ENCODE results near the gene ARID5B. TPM values are rescaled to one million over a fixed set of nuclear protein-coding genes. Genes with fewer than 3 reads are reported as not detected.

ARID5B gene
- total and polyA plus RNA-seq, 2 donors (not counting 3 experiments of a cell fraction or from before 2014, with no cell fraction given), result 5.6 to 8.9 TPM

GRCh38 chr10:62056219-62056618 lies 154.7 kb downstream of the ARID5B start:
- ChIA-PET POLR2A (interaction anchor here (0.6 kb wide), 1 partner anchor 1095 kb away, joined by 3 read pairs; no protein-coding TSS in a partner anchor), CTCF (interaction anchor here (1.2 kb wide), 2 partner anchors 10 to 17 kb away, joined by 4 to 5 read pairs; no protein-coding TSS in a partner anchor)
- Histone ChIP-seq H3K27me3 (ENCODE audit: control insufficient read depth in 2 of 2, insufficient read depth in 2 of 2, low read length in 2 of 2) (no peaks in the 10 kb centered on the region), H2AFZ (ENCODE audit: low read depth, low read length) (no peak overlapping the region), H3K9me1 (replicated peaks; ENCODE audit: control insufficient read depth, extremely low read depth, insufficient read depth, low read length) (no peaks in the 10 kb centered on the region), H3K4me2 (ENCODE audit: insufficient read depth, low read length) (no peak overlapping the region), H3K9ac (replicated peaks; ENCODE audit: extremely low read depth, insufficient read depth, low read length) (no peak overlapping the region), H3K27ac (ENCODE audit: insufficient read depth, low read depth, low read length) (no peak overlapping the region), H3K4me3 (replicated peaks in 1 of 3; ENCODE audit: insufficient read depth in 1 of 3, low read depth in 1 of 3, low read length in 3 of 3) (no peak overlapping the region), H3K36me3 (ENCODE audit: control insufficient read depth in 2 of 2, extremely low read depth in 1 of 2, insufficient read depth in 2 of 2, low read length in 2 of 2) (peaks cover 4 to 10% of the 10 kb centered on the region in 2 experiments), H3K9me3 (replicated peaks; ENCODE audit: control insufficient read depth, insufficient read depth, low read length) (no peaks in the 10 kb centered on the region), H4K20me1 (replicated peaks; ENCODE audit: control insufficient read depth, extremely low read depth, insufficient read depth, low read length) (no peaks in the 10 kb centered on the region), H3K4me1 (ENCODE audit: control insufficient read depth, extremely low read depth, insufficient read depth, low read length) (peaks cover 12% of the 10 kb centered on the region), H3K79me2 (ENCODE audit: control insufficient read depth, insufficient read depth, low read length) (no peaks in the 10 kb centered on the region)
- BruUV-seq (replicated peaks), result no TSS peak
- intact Hi-C loops (cut with micrococcal nuclease), result no loop called here
- no peak for TF ChIP-seq MAX (IDR thresholded peaks at IDR 0.05; ENCODE audit: insufficient read depth, insufficient read length)
- no peak for TF ChIP-seq JUN (IDR thresholded peaks at IDR 0.05; ENCODE audit: borderline replicate concordance, insufficient read depth, insufficient read length, low read depth)
- no peak for TF ChIP-seq CTCF (IDR thresholded peaks at IDR 0.05; ENCODE audit: extremely low read depth in 1 of 2, insufficient read depth in 1 of 2, low read depth in 1 of 2, low read length in 2 of 2)
- TF ChIP-seq FOS (IDR thresholded peaks at IDR 0.05; ENCODE audit: borderline replicate concordance, insufficient read depth, low read length), result no peak
- TF ChIP-seq GATA2 (IDR thresholded peaks at IDR 0.05; ENCODE audit: insufficient read depth, insufficient read length, low read depth, low read length), result no peak
- TF ChIP-seq POLR2AphosphoS5 (IDR thresholded peaks at IDR 0.05; ENCODE audit: insufficient read depth, low read depth, low read length), result no peak
- TF ChIP-seq POLR2A (IDR thresholded peaks at IDR 0.05; ENCODE audit: low read depth, low read length), result no peak
- TF ChIP-seq MYC (IDR thresholded peaks at IDR 0.05; ENCODE audit: low read depth, low read length), result no peak
- TF ChIP-seq EZH2 (IDR thresholded peaks at IDR 0.05; ENCODE audit: borderline replicate concordance, low read depth, low read length, severe bottlenecking), result no peak
- no peak for FAIRE-seq
- no peak for DNase-seq (ENCODE audit: low read depth, low spot score)
- dilution Hi-C loops (cut with MboI; ENCODE audit: extremely low pct_ligation_motif_present, low sequenced_read_pairs), result no loop called here

All from endothelial cell of umbilical vein (primary cell).